ENCODE measurements around the gene LRRC49. TPM values are rescaled to one million over a fixed set of nuclear protein-coding genes. Genes with fewer than 3 reads are reported as not detected.

LRRC49 gene
- total RNA-seq, 2 experiments from 2014 or later, result not detected

GRCh38 chr15:70876683-70877082 is 15.9 kb upstream of the LRRC49 start:
- Histone ChIP-seq H3K4me3 (ENCODE audit: low read depth, low read length, poor library complexity, severe bottlenecking) (no peak overlapping the region), H3K9me2 (ENCODE audit: insufficient read depth, low read length) (no peaks in the 10 kb centered on the region), H3K4me2 (ENCODE audit: low read length) (no peak overlapping the region), H3K27ac (ENCODE audit: low read depth, low read length, poor library complexity, severe bottlenecking) (no peak overlapping the region), H4K20me1 (ENCODE audit: insufficient read depth, low read length) (no peaks in the 10 kb centered on the region), H3K79me2 (ENCODE audit: insufficient read depth, low read depth, low read length) (no peaks in the 10 kb centered on the region), H3K9me3 (ENCODE audit: low read length) (no peaks in the 10 kb centered on the region), H2AFZ (ENCODE audit: low read length) (no peak overlapping the region), H3K36me3 (ENCODE audit: insufficient read depth, low read length) (no peaks in the 10 kb centered on the region), H3K4me1 (ENCODE audit: insufficient read depth, low read length, poor library complexity, severe bottlenecking) (no peaks in the 10 kb centered on the region)
- CTCF ChIA-PET (ENCODE audit: unreplicated experiment), result no interaction called here
- intact Hi-C loops (cut with micrococcal nuclease; ENCODE audit: unreplicated experiment), result no loop called here
- no TSS peak for BruUV-seq (replicated peaks)
- DNase-seq (ENCODE audit: low spot score), result no peak
- TF ChIP-seq EZH2phosphoT487 (IDR thresholded peaks at IDR 0.05; ENCODE audit: borderline replicate concordance, low read depth, low read length), result no peak
- TF ChIP-seq, protein P1, sequence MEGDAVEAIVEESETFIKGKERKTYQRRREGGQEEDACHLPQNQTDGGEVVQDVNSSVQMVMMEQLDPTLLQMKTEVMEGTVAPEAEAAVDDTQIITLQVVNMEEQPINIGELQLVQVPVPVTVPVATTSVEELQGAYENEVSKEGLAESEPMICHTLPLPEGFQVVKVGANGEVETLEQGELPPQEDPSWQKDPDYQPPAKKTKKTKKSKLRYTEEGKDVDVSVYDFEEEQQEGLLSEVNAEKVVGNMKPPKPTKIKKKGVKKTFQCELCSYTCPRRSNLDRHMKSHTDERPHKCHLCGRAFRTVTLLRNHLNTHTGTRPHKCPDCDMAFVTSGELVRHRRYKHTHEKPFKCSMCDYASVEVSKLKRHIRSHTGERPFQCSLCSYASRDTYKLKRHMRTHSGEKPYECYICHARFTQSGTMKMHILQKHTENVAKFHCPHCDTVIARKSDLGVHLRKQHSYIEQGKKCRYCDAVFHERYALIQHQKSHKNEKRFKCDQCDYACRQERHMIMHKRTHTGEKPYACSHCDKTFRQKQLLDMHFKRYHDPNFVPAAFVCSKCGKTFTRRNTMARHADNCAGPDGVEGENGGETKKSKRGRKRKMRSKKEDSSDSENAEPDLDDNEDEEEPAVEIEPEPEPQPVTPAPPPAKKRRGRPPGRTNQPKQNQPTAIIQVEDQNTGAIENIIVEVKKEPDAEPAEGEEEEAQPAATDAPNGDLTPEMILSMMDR (conservative IDR thresholded peaks at IDR 0.05; ENCODE audit: low read length), result no peak
- POLR2A ChIA-PET, result no interaction called here

- Histone ChIP-seq H4K20me1 (ENCODE audit: insufficient read depth, low read length) (no peaks in the 10 kb centered on the region), H3K9me3 (ENCODE audit: low read length) (no peaks in the 10 kb centered on the region), H3K4me2 (ENCODE audit: low read length) (no peak overlapping the region), H3K27ac (ENCODE audit: low read depth, low read length, poor library complexity, severe bottlenecking) (no peak overlapping the region), H3K4me3 (ENCODE audit: low read depth, low read length, poor library complexity, severe bottlenecking) (no peak overlapping the region), H3K9me2 (ENCODE audit: insufficient read depth, low read length) (no peaks in the 10 kb centered on the region), H2AFZ (ENCODE audit: low read length) (no peak overlapping the region), H3K79me2 (ENCODE audit: insufficient read depth, low read depth, low read length) (no peaks in the 10 kb centered on the region), H3K36me3 (ENCODE audit: insufficient read depth, low read length) (no peaks in the 10 kb centered on the region), H3K4me1 (ENCODE audit: insufficient read depth, low read length, poor library complexity, severe bottlenecking) (no peaks in the 10 kb centered on the region)
- intact Hi-C loops (cut with micrococcal nuclease; ENCODE audit: unreplicated experiment), result no loop called here
- ChIA-PET CTCF (ENCODE audit: unreplicated experiment) (no interaction called here), POLR2A (no interaction called here)
- no TSS peak for BruUV-seq (replicated peaks)
- DNase-seq (ENCODE audit: low spot score), result no peak
- no peak for TF ChIP-seq EZH2phosphoT487 (IDR thresholded peaks at IDR 0.05; ENCODE audit: borderline replicate concordance, low read depth, low read length)
- TF ChIP-seq, protein P1 (conservative IDR thresholded peaks at IDR 0.05; ENCODE audit: low read length), result no peak
Observed at GRCh38 chr15:70879401-70879800, 13.2 kb upstream of the LRRC49 start.

DNA sequence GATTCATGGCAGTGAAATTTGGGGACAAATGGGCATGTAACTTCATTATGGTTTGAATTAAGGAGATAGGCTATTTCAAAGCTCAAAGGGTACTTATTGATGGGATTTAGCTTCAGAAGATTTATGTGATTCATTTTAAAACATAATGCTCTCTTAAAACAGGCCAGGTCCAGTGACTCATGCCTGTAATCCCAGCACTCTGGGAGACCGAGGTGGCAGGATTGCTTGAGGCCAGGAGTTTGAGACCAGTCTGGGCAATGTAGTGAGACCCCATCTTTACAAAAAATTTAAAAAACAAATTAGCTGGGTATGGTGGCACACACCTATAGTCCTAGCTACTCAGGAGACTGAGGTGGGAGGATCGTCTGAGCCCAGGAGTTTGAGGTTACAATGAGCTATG is 11.8 kb upstream of the LRRC49 start:
- H2AFZ ChIP-seq (ENCODE audit: low read length), result no peak overlapping the region
- intact Hi-C loops (cut with micrococcal nuclease; ENCODE audit: unreplicated experiment), result no loop called here
- H3K79me2 ChIP-seq (ENCODE audit: insufficient read depth, low read depth, low read length), result no peaks in the 10 kb centered on the region
- no peak overlapping the region for H3K4me3 ChIP-seq (ENCODE audit: low read depth, low read length, poor library complexity, severe bottlenecking)
- no peaks in the 10 kb centered on the region for H3K4me1 ChIP-seq (ENCODE audit: insufficient read depth, low read length, poor library complexity, severe bottlenecking)
- BruUV-seq (replicated peaks), result no TSS peak
- no peak overlapping the region for H3K4me2 ChIP-seq (ENCODE audit: low read length)
- no peaks in the 10 kb centered on the region for H3K9me2 ChIP-seq (ENCODE audit: insufficient read depth, low read length)
- no peak for DNase-seq (ENCODE audit: low spot score)
- POLR2A ChIA-PET, result no interaction called here
- no peak overlapping the region for H3K27ac ChIP-seq (ENCODE audit: low read depth, low read length, poor library complexity, severe bottlenecking)
- no peaks in the 10 kb centered on the region for H3K9me3 ChIP-seq (ENCODE audit: low read length)
- no peak for TF ChIP-seq EZH2phosphoT487 (IDR thresholded peaks at IDR 0.05; ENCODE audit: borderline replicate concordance, low read depth, low read length)
- TF ChIP-seq, protein P1 (conservative IDR thresholded peaks at IDR 0.05; ENCODE audit: low read length), result no peak
- no peaks in the 10 kb centered on the region for H3K36me3 ChIP-seq (ENCODE audit: insufficient read depth, low read length)
- no peaks in the 10 kb centered on the region for H4K20me1 ChIP-seq (ENCODE audit: insufficient read depth, low read length)
- CTCF ChIA-PET (ENCODE audit: unreplicated experiment), result no interaction called here
